CD4-positive, alpha-beta T cell treated with Interleukin-1 beta for 1 hour (primary cell): Measurements from ENCODE around the gene LTA4H.
"Not testable (repeated sequence)": the region's sequence is repeated elsewhere in the genome, so short reads cannot be mapped to it uniquely, and the experiment has no call there.

ENCODE experiments used
- DNase-seq, 2 donors: peaks; one replicate each; pipeline ENCODE4 v3.0.0-alpha.2; 2020 to 2022

Gene LTA4H

DNA sequence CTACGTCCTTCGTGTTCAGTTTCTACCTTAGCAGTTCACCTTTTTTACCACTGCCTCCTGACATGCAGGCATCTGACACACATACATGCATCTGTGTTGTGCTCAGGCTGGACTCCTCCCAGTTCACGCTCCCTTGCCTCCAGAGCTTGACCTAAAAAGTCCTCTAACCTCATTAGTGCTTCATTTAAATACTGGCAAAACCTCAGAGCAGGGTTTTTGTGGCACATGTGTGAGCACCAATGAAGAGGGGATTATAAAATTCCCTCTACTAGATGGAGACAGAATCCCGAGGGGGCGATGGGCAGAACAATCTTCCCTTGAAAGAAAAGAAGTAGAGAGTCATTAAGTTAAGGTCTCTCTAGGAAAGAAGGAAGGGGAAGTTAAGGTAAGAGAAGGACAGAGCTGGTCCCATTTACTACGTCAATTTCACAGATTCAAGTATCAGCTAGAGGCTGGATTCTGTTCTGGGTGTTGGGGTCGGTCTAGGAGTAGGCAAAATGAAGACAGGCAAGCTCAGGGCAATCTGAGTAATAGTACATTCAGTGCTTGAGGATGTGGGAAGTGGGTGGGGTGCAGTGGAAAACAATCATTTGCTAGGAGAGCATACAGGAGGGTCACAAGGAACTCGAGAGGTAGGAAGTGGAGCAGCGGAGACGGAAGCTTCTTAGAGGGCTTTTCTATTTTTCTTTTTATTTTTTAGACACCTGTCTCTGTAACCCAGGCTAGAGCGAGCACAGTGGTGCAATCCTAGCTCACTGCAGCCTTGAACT, 46.7 kb downstream of the LTA4H start:
- DNase-seq, result no peak

- no peak for DNase-seq
These were observed 48.5 kb downstream of the LTA4H start for GRCh38 chr12:95986635-95987570.

DNA sequence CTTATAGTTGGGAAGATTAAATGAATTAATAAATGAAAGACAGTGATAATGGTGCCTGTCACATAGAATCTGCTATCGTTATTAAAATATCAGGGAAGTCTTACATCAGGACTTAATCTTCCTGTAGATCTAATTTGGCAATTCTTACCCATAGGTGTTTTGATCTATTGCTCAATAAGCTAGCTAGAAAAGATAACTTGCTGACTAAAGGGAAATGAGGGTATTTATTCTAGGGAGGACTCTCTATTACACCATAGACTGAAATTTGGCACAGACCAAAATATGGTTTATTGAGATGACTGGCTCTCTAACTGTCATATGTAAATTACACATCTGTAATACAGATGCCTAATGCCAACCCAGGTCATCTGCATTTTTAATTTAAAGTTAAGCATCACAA, 50.7 kb downstream of the LTA4H start:
- DNase-seq, result no peak

DNA sequence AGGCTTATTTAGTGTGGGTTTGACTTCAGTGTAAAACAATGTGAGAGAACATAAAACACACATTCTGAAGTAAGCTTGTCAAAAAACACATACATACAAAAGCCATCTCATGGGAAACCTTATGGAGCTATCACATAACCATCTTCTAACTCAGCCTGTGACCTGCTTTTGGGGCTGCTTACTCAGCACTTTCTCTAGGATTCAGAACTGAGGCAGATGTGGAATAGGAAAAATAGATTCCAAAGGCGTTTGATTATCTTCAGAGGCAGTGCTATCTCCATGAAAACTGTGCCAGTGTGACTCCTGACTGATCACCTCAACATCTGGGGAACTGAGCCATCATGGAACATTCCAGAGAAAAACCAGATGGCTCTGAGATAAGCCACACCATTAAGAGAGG, 52.8 kb downstream of the LTA4H start:
- no peak for DNase-seq

GRCh38 chr12:95980437-95980836, 55.0 kb downstream of the LTA4H start:
- DNase-seq, result no peak

DNA sequence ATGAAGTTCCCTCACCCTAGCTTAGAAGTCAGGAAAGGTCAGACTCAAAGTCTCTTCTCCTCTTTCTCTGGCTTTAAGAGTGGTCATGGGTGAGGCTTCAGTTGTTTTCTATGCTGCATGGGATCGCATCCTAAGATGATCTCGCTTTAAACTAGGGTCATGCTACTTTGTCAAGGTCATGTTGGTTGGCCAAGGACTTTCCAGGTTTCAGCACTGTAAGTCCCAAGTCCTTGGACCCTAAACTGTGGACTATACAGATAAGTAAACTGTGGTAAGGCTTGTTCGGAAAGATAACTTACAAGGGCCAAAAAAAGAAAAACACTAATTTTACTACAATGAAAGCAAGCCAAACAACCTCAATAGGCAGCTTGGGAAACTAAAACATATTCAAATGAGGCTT, 56.6 kb downstream of the LTA4H start:
- no peak for DNase-seq

DNA sequence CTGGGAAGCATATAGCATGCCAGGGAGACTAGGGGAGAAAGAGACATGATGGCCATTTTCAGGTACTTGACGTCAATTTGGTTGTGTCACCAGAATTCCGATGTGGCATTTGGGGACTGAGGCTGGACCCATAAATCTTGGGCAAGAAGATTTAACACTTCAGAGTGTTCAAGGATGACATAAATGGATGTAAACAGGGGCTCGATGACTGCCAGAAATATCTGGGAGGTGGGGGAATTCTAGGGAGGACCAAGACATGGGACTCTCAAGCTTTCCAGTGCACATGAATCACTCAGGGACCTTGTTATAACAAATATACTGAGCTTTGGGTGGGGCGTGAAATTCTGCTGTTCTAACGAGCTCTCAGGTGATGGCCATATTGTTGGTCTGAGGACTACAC, 57.0 kb downstream of the LTA4H start:
- no peak for DNase-seq

DNA sequence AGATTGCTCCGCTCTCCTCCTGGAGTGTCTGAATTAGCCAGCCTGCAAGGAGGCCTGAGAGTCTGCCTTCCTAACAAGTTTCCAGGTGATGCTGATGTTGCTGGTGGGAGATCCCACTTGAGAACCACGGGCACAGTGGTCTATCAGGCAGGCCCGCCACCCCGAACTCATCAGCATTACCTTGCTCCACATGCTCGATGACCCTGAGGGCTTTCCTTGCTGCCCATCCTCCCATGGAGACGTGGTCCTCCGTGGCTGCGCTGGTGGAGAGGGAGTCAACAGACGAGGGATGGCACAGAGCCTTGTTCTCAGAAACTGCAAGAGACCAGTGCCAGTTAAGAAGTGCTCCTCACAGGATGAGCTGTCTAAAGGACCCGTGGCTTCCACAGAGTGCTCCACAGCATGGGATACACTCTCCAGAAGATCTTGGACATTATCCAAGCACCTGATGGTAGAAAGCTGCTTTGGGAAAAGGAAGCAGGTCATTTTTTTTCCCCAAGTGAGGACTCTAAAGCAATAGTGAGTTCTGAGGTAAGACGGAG, 57.6 kb downstream of the LTA4H start:
- no peak for DNase-seq

GRCh38 chr12:95976416-95976832, 59.0 kb downstream of the LTA4H start:
- no peak for DNase-seq

- DNase-seq, result no peak
These were observed 59.9 kb downstream of the LTA4H start for GRCh38 chr12:95975491-95975890.

- DNase-seq, result no peak
These were observed 61.0 kb downstream of the LTA4H start for GRCh38 chr12:95974358-95974757.

DNA sequence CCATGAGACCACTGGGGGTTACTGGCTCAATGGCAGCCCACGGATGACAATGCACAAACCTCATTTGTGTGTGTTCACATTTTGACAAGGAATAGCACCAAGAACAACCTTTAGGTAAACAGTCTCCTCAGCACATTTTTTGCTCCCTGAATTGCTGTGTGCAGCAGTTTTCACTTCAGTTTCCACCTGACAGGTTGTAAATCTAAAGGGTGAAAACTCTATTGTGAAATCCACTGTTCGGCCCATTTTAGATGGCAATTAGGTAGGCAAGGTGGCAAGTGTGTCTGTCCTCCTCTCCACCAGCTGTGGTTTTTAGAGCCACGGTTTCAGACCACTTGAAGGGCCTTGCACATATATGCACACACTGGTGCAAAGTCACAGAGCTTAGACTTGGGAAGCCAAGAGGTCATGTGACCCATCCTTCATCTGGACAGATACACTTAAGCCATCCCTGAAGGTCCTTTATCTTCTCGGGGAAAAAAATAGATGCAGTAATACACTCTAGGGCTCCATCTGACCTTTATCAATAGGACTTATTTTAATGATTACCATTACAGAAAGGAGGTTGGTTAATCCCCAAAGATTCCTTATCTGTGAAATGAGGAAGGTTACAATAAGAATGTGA, 62.4 kb downstream of the LTA4H start:
- DNase-seq, result no peak

DNA sequence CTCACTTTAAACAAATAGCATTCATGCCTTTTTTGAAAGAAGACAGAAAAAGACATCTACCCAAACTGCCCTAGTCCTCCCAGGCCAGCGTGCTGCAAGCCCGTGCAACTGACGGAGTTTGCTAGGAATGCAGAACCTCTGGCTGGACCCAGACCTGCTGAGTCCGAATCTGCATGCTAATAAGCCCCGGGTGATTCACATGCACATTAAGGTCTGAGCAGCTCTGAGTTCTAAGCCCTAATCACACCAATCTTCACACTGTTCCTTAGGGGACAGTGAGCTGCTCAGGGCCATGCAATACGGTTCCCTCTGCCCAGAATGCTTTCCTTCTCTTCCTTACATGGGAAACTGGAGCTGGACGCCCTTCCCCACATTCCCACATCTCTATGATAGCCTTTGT, 64.5 kb downstream of the LTA4H start:
- no peak for DNase-seq

GRCh38 chr12:95969116-95969515, 66.3 kb downstream of the LTA4H start:
- DNase-seq, result not testable (repeated sequence)

DNA sequence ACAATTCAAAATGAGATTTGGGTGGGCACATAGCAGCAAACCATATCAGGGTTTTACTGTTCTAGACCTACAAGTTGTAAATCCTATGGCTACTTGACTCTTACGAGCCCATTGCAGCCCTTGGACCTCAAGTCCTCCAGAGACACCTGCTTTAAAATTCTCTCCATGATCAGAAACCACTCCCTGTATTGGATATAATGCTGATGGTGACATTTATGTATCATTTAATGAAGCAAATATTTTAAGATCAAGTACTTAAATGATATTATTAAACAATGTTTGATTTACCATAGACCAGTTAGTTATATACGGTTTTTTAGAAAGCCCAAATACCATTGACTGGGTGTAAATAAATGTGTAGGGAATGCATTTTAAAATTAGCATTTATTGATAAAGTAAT, 68.1 kb downstream of the LTA4H start:
- no peak for DNase-seq

GRCh38 chr12:95966287-95966870, 69.0 kb downstream of the LTA4H start:
- no peak for DNase-seq

- no peak for DNase-seq
These were observed 72.3 kb downstream of the LTA4H start for GRCh38 chr12:95963096-95963495.

GRCh38 chr12:95962222-95962621, 73.2 kb downstream of the LTA4H start:
- no peak for DNase-seq

DNA sequence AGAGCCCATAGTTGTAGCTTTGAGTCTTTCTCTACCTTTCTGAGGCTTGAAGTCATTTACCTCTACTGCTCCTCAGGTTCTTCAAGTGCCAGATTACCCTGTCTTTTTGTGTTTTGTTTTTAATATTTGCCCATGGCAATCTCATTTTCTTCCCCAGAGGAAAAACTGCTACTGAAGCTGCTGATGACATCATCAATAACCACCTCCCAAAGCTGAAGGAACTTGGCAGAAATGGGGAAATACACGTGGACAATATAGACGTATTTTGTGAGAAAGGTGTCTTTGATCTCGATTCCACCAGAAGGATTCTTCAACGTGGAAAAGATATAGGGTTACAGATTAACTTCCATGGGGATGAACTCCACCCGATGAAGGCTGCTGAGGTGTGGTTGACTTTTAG, 75.1 kb downstream of the LTA4H start:
- DNase-seq, result no peak

DNA sequence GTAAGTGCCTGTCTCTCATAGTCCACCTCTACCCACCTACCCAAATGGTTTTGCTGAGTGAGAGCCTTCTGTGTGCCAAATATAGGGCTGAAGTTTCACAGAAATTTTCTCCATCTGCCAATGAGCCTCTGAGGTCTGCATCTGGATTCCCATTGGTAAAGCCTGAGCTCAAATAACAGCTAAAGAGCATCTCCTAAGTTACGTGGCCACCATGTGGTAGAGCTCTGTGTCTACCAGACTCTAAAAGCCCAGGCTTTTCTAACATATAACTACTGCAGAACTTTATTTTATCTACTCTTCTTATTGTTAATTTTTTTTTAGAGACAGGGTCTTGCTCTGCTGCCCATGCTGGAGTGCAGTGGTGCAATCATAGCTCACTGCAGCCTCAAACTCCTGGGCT, 76.3 kb downstream of the LTA4H start:
- no peak for DNase-seq

- DNase-seq, result no peak
These were observed 78.7 kb downstream of the LTA4H start for GRCh38 chr12:95956557-95957145.

- no peak for DNase-seq
These were observed 79.7 kb downstream of the LTA4H start for GRCh38 chr12:95955549-95956159.
